Prostate gland (tissue), 2 donors: ENCODE data around the gene HIVEP3. TPM values are rescaled to one million over a fixed set of nuclear protein-coding genes. Genes with fewer than 3 reads are reported as not detected.

Experiments
- DNase-seq: peaks from one replicate; pipeline ENCODE4 v3.0.0-alpha.2; 2019; ENCODE audit warnings: low spot score
- H3K27ac ChIP-seq, 2 donors: fragments of 200-600 bp; sonication (generic); 2 replicates each; pipeline ENCODE4 v1.5.1; 2017 to 2019
- H3K27me3 ChIP-seq: fragments of 200-600 bp; sonication (generic); replicated peaks from 2 replicates; pipeline ENCODE4 v1.5.1; 2019; ENCODE audit not compliant: insufficient read depth
- H3K36me3 ChIP-seq, 2 donors: fragments of 200-600 bp; sonication (generic); 1 replicate in 1 of 2; 2 replicates in 1 of 2; pipeline versions ENCODE4 v1.5.1 to v1.8.1; 2017 to 2019
- H3K4me1 ChIP-seq: fragments of 200-600 bp; sonication (generic); replicated peaks from 2 replicates; pipeline ENCODE4 v1.5.1; 2019
- H3K4me3 ChIP-seq, 2 donors: fragments of 200-600 bp; sonication (generic); 2 replicates each; pipeline ENCODE4 v1.5.1; 2017 to 2019
- H3K9me3 ChIP-seq: fragments of 200-600 bp; sonication (generic); 2 replicates; pipeline ENCODE4 v1.5.1; 2017
- CTCF ChIP-seq, 4 experiments: fragments of 200-600 bp in 2 of 4; fragments of 450-650 bp in 2 of 4; sonication (generic) in 2 of 4; IDR thresholded peaks; 1 replicate in 3 of 4; 2 replicates in 1 of 4; pipeline ENCODE4 v1.5.1; 2016 to 2019; ENCODE audit warnings: antibody characterized with exemption in 4 of 4, mild to moderate bottlenecking in 2 of 4, moderate library complexity in 2 of 4
- POLR2A ChIP-seq: fragments of 450-650 bp; IDR thresholded peaks from one replicate; pipeline ENCODE4 v1.6.1; 2016; ENCODE audit warnings: antibody characterized with exemption, mild to moderate bottlenecking
- POLR2AphosphoS5 ChIP-seq: sonication (generic); formaldehyde crosslinking; IDR thresholded peaks from one replicate; pipeline ENCODE4 v1.6.1; 2017; ENCODE audit warnings: antibody characterized with exemption
- WGBS: methylation state at CpG from one replicate; pipeline ENCODE4 v1.1.5; 2018; 5-methylcytosine and 5-hydroxymethylcytosine counted together
- intact Hi-C: fragments of 100-400 bp; cut with DNase I; formaldehyde crosslinking; loops from one replicate; pipeline ENCODE4 v1.14.2; 2022
- total RNA-seq, 2 donors: library from RNA; depleted of rRNA; stranded (reverse); fragments of >200 nt; gene quantifications; one replicate each; pipeline ENCODE4 v1.1.0, GENCODE V29; 2016

The HIVEP3 gene
- total RNA-seq, 2 donors from 2014 or later, result 9.3 to 11.2 TPM

GRCh38 chr1:41740058-41740457, 178.7 kb downstream of the HIVEP3 start:
- TF ChIP-seq POLR2A (no peak), CTCF (IDR thresholded peaks at IDR 0.05) (no peak), POLR2AphosphoS5 (no peak)
- Histone ChIP-seq H3K27ac (no peak overlapping the region), H3K27me3 (no peaks in the 10 kb centered on the region)

GRCh38 chr1:41739061-41739955, 179.4 kb downstream of the HIVEP3 start:
- WGBS, result 76% methylated on average over 21 of the region's 21 CpGs
- H3K4me3 ChIP-seq, result no peak overlapping the region
- H3K27ac ChIP-seq, result no peak overlapping the region
- no peaks in the 10 kb centered on the region for H3K4me1 ChIP-seq
- H3K36me3 ChIP-seq, result no peaks in the 10 kb centered on the region
- no peaks in the 10 kb centered on the region for H3K9me3 ChIP-seq
- intact Hi-C loops, result no loop called here
- H3K27me3 ChIP-seq, result no peaks in the 10 kb centered on the region
- no peak for TF ChIP-seq POLR2AphosphoS5
- TF ChIP-seq POLR2A, result no peak
- no peak for TF ChIP-seq CTCF (IDR thresholded peaks at IDR 0.05)
- DNase-seq, result no peak

More at GRCh38 chr1:41740058-41740457, 178.7 kb downstream of the HIVEP3 start:
- intact Hi-C loops, result no loop called here
- no peaks in the 10 kb centered on the region for H3K36me3 ChIP-seq
- H3K4me3 ChIP-seq, result no peak overlapping the region
- DNase-seq, result no peak
- H3K9me3 ChIP-seq, result no peaks in the 10 kb centered on the region
- no peaks in the 10 kb centered on the region for H3K4me1 ChIP-seq
- WGBS, result 99% methylated on average over 5 of the region's 5 CpGs

- Histone ChIP-seq H3K4me3 (no peak overlapping the region), H3K27me3 (no peaks in the 10 kb centered on the region), H3K36me3 (no peaks in the 10 kb centered on the region), H3K9me3 (no peaks in the 10 kb centered on the region), H3K4me1 (no peaks in the 10 kb centered on the region), H3K27ac (no peak overlapping the region)
- DNase-seq, result no peak
- WGBS, result 86% methylated on average over 2 of the region's 2 CpGs
- TF ChIP-seq POLR2AphosphoS5 (no peak), CTCF (IDR thresholded peaks at IDR 0.05) (no peak), POLR2A (no peak)
- intact Hi-C loops, result no loop called here
Measured at GRCh38 chr1:41738475-41738874, 180.2 kb downstream of the HIVEP3 start.

- H3K4me1 ChIP-seq, result no peaks in the 10 kb centered on the region
- TF ChIP-seq POLR2AphosphoS5 (no peak), POLR2A (no peak), CTCF (IDR thresholded peaks at IDR 0.05) (no peak)
- no peaks in the 10 kb centered on the region for H3K27me3 ChIP-seq
- DNase-seq, result no peak
- 95% methylated on average over 9 of the region's 9 CpGs for WGBS
- intact Hi-C loops, result no loop called here
- no peaks in the 10 kb centered on the region for H3K9me3 ChIP-seq
- no peak overlapping the region for H3K4me3 ChIP-seq
- no peaks in the 10 kb centered on the region for H3K36me3 ChIP-seq
- no peak overlapping the region for H3K27ac ChIP-seq
Measured at GRCh38 chr1:41738006-41738405, 180.7 kb downstream of the HIVEP3 start.
